ENCODE measurements around the gene NUP42.
"Not testable (repeated sequence)": the region's sequence is repeated elsewhere in the genome, so short reads cannot be mapped to it uniquely, and the experiment has no call there.

Gene NUP42

DNA sequence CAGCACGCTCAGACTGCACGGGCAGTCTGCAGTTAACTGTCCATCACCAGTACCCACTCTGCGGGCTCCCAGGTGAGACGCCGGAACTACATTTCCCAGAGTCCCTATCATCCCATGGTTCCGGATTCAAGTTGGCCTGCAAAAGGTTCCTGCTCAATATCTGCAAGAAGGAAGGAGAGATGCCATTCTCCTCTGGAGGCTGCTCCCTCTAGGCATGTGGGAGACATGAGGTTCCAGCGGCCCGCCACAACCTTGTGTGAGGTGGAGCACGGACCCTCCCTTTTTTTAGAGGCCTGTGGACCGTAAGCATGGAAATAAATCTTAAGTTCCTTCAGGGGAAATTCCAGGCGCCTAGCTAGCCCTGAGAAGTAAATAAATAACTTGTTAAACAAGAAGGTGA lies 29.7 kb downstream of the NUP42 start:
- Mint-ChIP-seq H3K9me3 (no peaks in the 10 kb centered on the region), H3K36me3 (no peaks in the 10 kb centered on the region), H3K4me3 (no peak overlapping the region), H3K4me1 (peaks cover 0 to 9% of the 10 kb centered on the region in 2 donors), H3K27ac (no peak overlapping the region), H3K27me3 (peaks cover 5 to 31% of the 10 kb centered on the region in 2 donors)
- DNase-seq = no peak
- no peak for ATAC-seq (replicated peaks)

DNA sequence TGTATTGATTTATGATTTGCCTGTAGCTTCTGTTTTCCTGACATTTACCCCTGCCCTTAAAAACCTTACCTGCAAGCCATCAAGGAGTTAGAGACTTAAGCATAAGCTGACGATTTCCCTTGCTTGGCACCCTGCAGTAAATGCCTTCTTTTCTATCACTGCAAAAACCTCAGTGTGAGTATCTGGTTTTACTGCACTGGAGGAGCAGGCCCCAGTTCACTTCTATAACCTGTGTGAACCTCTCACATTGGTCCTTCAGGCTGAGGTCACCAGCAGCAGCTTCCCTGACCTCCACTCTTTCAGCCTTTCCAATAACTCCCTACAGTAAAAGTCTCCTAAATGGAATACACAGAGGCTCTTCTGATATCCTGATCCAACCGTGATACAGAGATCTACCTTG lies 30.5 kb downstream of the NUP42 start:
- Mint-ChIP-seq H3K4me1 (peaks cover 0 to 9% of the 10 kb centered on the region in 2 donors), H3K4me3 (no peak overlapping the region), H3K27me3 (peaks cover 5 to 29% of the 10 kb centered on the region in 2 donors), H3K9me3 (no peaks in the 10 kb centered on the region), H3K36me3 (no peaks in the 10 kb centered on the region), H3K27ac (no peak overlapping the region)
- ATAC-seq (replicated peaks) = no peak
- DNase-seq = no peak

DNA sequence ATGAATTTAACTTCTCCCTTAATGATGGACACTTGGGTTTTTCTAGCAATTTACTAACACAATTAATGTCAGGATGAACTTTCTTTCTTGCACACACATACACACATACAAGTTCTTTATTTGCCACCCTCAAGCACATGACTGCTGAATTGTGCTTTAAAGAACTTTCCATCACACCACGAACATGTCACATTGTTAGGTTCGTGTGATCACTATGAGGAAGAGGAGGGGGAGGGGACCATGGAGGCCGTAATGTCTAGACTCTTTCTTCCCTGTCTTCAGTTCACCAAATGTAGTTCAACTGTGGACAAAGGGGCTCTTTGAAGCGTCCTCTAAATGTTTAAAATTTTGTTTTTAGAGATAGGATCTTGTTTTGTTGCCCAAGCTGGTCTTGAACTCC lies 31.0 kb downstream of the NUP42 start:
- H3K36me3 Mint-ChIP-seq = no peaks in the 10 kb centered on the region
- ATAC-seq (replicated peaks) = no peak
- peaks cover 5 to 24% of the 10 kb centered on the region in 2 donors for H3K27me3 Mint-ChIP-seq
- no peak overlapping the region for H3K27ac Mint-ChIP-seq
- H3K9me3 Mint-ChIP-seq = no peaks in the 10 kb centered on the region
- no peak overlapping the region for H3K4me3 Mint-ChIP-seq
- no peak for DNase-seq
- H3K4me1 Mint-ChIP-seq = peaks cover 0 to 5% of the 10 kb centered on the region in 2 donors

DNA sequence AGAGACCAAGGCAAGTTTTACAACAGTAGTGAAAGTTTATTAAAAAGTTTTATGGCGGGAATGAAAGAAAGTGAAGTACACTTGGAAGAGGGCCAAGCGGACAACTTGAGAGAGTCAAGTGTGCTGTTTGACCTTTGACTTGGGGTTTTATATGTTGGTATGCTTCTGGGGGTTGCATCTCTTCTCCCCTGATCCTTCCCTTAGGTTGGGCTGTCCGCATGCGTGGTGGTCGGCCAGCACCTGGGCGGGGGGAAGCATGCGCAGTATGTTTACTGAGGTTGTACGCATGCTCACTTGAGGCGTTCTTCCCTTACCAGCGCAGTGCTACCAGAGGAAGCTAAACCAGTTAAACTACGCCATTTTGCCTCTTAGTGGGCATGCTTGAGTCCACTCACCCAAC lies 31.9 kb downstream of the NUP42 start:
- Mint-ChIP-seq H3K36me3 (no peaks in the 10 kb centered on the region), H3K4me1 (no peaks in the 10 kb centered on the region), H3K27me3 (peaks cover 5 to 24% of the 10 kb centered on the region in 2 donors), H3K27ac (no peak overlapping the region), H3K9me3 (no peaks in the 10 kb centered on the region), H3K4me3 (no peak overlapping the region)
- DNase-seq = no peak
- ATAC-seq (replicated peaks) = no peak

DNA sequence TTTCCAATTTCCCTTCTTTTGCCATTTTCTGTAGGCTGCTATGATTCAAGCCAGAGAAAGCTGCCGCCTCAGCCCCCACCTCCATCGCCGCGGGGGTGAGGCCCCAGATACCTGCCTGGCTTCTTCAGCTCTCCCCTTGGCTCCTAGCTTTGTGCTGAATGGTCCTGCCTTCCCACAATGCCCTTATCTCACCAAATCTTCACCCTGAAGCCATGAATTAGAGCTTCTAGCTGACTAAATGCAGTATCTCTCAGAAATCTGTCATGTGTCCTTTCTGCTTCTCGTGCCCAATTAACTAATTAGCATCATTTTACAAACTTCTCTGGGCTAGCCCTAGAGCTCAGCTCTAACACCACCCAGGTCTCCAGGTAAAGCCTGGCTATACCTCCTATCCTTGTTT lies 32.6 kb downstream of the NUP42 start:
- ATAC-seq (replicated peaks) (no peak), DNase-seq (no peak)
- H3K4me3 Mint-ChIP-seq = no peak overlapping the region
- H3K9me3 Mint-ChIP-seq = no peaks in the 10 kb centered on the region
- H3K36me3 Mint-ChIP-seq = no peaks in the 10 kb centered on the region
- H3K27ac Mint-ChIP-seq = no peak overlapping the region
- H3K4me1 Mint-ChIP-seq = no peaks in the 10 kb centered on the region
- peaks cover 5 to 30% of the 10 kb centered on the region in 2 donors for H3K27me3 Mint-ChIP-seq

DNA sequence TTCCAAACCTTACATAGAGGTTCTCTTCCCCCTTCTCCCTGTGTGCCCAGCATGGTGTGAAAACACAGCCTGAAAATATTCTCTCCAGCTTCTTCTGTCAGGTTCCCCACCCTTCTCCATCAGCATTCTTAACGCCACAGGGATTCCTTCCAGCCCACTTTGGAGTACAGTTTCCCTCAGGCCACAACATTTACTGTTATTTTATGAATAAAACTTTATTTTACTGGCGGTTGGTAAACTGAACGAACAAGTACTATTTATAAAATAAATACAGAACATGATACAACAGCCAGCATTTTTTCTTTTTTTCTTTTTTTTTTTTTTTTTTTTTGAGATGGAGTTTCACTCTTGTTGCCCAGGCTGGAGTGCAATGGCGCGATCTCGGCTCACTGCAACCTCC lies 33.1 kb downstream of the NUP42 start:
- H3K9me3 Mint-ChIP-seq = no peaks in the 10 kb centered on the region
- H3K27ac Mint-ChIP-seq = no peak overlapping the region
- H3K36me3 Mint-ChIP-seq = no peaks in the 10 kb centered on the region
- no peak overlapping the region for H3K4me3 Mint-ChIP-seq
- DNase-seq (no peak), ATAC-seq (replicated peaks) (no peak)
- no peaks in the 10 kb centered on the region for H3K4me1 Mint-ChIP-seq
- peaks cover 5 to 30% of the 10 kb centered on the region in 2 donors for H3K27me3 Mint-ChIP-seq

DNA sequence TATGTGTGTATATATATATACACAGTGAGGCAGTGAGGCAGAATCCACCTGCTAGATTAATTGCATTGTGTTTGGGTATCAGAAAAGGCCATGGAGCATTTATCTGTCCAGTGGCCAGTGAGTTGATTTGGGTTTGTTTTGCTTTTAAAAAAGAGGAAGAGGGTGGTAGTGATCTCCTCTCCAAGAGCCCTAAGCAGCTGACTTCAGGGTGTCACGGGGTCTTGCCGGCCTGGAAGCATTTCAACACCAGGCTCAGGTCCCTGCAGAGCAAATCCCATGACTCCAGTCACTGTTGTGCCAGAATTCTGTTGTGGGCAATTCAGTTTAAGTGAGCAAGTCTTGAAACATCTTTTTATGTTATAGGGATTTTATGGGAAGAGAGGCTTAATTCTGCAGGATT lies 34.2 kb downstream of the NUP42 start:
- ATAC-seq (replicated peaks) (no peak), DNase-seq (no peak)
- no peak overlapping the region for H3K4me3 Mint-ChIP-seq
- H3K4me1 Mint-ChIP-seq = no peaks in the 10 kb centered on the region
- H3K27ac Mint-ChIP-seq = no peak overlapping the region
- no peaks in the 10 kb centered on the region for H3K9me3 Mint-ChIP-seq
- H3K36me3 Mint-ChIP-seq = no peaks in the 10 kb centered on the region
- H3K27me3 Mint-ChIP-seq = peaks cover 5 to 27% of the 10 kb centered on the region in 2 donors

DNA sequence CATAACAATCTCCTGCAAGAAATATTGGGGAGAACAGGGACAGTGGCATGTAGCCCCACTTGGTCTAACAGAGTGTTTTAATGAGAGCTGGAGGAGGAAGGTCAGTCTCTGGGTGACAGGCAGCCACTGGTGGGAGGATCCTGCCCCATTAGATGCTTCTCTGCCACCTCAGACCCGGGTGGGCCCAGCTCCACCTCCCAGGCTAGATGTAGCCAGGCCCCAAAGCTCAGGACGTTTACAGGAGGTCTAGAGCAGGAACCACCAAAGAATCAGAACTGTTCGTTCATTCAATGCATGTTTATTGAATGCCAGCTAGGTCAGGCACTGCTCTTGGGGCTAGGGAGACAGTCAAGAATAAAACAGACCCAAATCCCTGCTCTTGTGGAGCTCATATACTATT lies 36.3 kb downstream of the NUP42 start:
- ATAC-seq (replicated peaks) (no peak), DNase-seq (no peak)
- Mint-ChIP-seq H3K27ac (no peak overlapping the region), H3K4me1 (no peaks in the 10 kb centered on the region), H3K4me3 (no peak overlapping the region), H3K27me3 (peaks cover 8 to 26% of the 10 kb centered on the region in 2 donors), H3K9me3 (no peaks in the 10 kb centered on the region), H3K36me3 (no peaks in the 10 kb centered on the region)

DNA sequence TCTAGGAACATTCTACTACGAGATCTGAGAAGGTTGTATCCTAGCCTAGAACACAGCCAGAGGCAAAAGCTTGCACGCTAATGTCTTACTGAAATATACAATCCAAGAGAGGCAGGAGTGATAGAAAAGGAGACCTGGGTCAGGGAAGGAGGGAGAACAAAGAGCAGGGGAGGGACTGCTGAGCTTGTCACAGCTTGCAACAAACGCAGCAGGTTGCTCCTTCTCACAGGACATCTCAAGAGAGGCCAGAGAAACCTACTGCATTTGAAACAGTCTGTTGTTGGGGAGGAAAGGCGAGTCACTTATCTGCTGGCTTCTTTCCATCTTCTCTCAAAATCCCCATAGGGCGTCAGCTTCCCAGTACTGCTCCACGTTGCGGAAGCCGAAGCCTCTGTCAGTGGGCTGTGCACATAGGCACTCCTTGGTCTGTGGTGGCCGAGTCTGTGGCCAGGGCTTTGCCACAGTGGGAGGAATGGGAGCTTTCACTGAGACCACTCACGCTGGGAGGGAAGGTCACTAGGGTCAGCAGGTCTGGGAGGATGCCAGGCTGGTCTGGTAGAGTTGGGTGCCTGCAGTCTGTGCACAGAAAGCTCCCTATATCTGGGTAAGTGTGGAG lies 39.0 kb downstream of the NUP42 start:
- ATAC-seq (replicated peaks) (no peak), DNase-seq (no peak)
- Mint-ChIP-seq H3K9me3 (no peaks in the 10 kb centered on the region), H3K36me3 (no peaks in the 10 kb centered on the region), H3K27ac (no peak overlapping the region), H3K27me3 (peaks cover 9 to 24% of the 10 kb centered on the region in 2 donors), H3K4me3 (no peak overlapping the region), H3K4me1 (peaks cover 0 to 3% of the 10 kb centered on the region in 2 donors)

DNA sequence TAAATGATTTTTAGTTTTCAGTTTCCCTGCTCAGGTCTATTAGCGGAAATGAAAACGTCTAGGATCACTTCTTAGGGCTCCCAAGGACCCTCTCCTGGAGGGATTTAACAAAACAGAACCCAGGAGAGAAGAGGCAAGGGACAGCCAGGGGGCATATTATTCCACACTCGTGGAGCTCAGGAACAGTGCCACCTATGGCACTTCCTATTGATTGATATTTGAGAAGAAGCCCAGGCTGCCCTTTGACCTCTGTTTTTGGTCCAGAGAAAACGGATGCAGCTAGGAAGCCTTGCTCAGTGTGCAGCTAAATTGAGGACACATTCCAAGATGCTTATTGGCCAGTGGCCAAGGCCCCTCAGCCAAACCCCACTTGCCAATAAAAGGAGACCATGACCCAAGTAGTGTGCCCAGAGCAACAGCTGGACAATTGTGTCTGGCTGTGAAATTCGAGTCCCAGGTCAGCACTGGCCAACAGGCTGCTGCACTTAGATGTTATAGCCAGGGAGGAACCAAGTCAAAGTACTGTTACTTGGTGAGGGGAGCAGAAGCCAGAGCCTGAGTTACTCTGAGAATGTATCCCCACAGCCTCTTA lies 40.7 kb downstream of the NUP42 start:
- H3K4me1 Mint-ChIP-seq = peaks cover 0 to 3% of the 10 kb centered on the region in 2 donors
- no peaks in the 10 kb centered on the region for H3K9me3 Mint-ChIP-seq
- no peaks in the 10 kb centered on the region for H3K36me3 Mint-ChIP-seq
- peaks cover 15 to 24% of the 10 kb centered on the region in 2 donors for H3K27me3 Mint-ChIP-seq
- ATAC-seq (replicated peaks) (no peak), DNase-seq (no peak)
- no peak overlapping the region for H3K4me3 Mint-ChIP-seq
- H3K27ac Mint-ChIP-seq = no peak overlapping the region

DNA sequence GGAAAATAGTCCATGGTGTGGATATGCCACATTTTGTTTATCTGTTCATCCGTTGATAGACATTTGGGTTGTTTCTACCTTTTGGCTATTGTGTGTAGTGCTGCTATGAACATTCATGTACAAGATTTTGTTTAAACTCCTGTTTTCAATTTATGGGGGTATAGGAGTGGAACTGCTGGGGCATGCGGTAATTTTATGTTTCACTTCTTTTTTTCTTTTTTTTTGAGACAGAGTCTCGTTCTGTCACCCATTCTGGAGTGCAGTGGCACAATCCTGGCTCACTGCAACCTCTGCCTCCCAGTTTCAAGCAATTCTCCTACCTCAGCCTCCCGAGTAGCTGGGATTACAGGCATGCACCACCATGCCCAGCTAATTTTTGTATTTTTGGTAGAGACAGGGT lies 42.5 kb downstream of the NUP42 start:
- H3K27ac Mint-ChIP-seq, H3K4me1 Mint-ChIP-seq, H3K9me3 Mint-ChIP-seq, DNase-seq, H3K4me3 Mint-ChIP-seq, H3K36me3 Mint-ChIP-seq: not testable (repeated sequence)
- H3K27me3 Mint-ChIP-seq = peaks cover 14 to 18% of the 10 kb centered on the region in 2 donors
- ATAC-seq (replicated peaks) = peak; percentile 36 to 43

DNA sequence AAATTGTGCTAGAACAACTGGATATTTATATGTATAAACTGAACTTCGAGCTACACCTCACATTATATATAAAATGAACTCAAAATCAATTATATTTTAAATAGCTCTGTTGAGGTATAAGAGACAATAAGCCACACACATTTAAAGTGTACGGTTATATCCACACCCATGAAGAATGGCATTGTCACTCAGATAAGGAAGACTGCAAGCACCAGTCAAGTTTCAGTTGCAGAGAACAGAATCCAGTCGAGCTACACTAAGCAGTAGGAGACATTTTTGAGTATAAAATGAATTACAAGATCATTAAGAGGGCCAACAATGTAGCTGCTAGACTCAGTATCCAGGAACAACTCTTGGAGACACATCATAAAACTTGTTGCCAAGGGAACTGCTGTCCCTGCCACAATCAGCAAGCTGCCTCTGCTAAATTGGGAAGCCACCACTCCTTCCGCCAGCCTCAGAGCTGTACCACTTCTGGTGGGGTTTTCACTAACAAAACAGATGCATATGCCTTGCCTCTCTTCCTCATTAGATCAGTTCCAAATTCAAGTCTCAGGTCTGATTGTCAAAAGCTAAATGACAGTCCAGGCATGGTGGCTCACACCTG lies 45.1 kb downstream of the NUP42 start:
- peaks cover 0 to 3% of the 10 kb centered on the region in 2 donors for H3K4me1 Mint-ChIP-seq
- H3K27me3 Mint-ChIP-seq = peaks cover 14 to 16% of the 10 kb centered on the region in 2 donors
- H3K36me3 Mint-ChIP-seq = no peaks in the 10 kb centered on the region
- ATAC-seq (replicated peaks) = no peak
- no peak overlapping the region for H3K4me3 Mint-ChIP-seq
- no peak for DNase-seq
- H3K27ac Mint-ChIP-seq = no peak overlapping the region
- peaks cover 4 to 6% of the 10 kb centered on the region in 2 donors for H3K9me3 Mint-ChIP-seq

DNA sequence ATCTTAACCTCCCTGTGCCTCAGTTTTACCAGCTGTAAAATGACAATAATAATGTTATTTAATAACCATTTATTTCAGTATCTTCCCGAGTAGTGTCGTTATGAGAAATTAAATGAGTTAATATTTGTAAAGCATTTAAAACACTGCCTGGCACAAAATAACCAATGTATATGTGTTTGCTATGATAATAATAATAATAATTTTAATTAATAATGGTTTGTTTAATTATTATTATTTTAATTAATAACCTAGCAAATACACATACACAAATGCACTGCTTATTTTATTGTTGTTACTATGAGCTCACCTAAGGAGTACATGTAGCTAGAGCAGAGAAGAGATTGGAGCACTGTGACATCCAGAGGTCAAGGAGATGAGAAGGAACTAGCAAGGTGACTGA lies 46.6 kb downstream of the NUP42 start:
- DNase-seq = no peak
- peaks cover 0 to 3% of the 10 kb centered on the region in 2 donors for H3K4me1 Mint-ChIP-seq
- H3K27me3 Mint-ChIP-seq = peaks cover 8 to 14% of the 10 kb centered on the region in 2 donors
- no peaks in the 10 kb centered on the region for H3K36me3 Mint-ChIP-seq
- peaks cover 4 to 6% of the 10 kb centered on the region in 2 donors for H3K9me3 Mint-ChIP-seq
- ATAC-seq (replicated peaks) = no peak
- H3K4me3 Mint-ChIP-seq = no peak overlapping the region
- no peak overlapping the region for H3K27ac Mint-ChIP-seq

DNA sequence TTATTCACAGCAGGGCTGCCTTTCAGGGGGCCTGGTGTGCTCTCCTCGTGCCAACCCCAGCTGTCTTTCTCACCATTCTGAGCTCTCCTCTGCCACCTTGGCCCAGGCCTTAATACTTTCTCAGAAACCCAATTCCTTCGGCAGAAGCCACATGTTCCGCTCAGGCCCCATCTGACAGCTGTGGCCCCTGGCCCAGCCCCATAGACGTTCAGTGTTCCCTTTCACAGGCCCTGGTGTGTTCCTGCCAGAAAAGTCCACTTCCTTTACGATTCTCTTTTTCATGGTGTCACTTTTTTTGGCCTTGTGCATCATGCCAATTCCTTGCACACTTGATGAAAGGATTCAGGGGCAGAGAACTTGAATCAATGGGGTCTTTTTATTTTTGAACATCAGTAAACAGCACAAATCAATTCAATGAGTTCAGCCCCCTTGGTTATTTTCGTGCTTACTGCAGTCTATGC lies 48.8 kb downstream of the NUP42 start:
- Mint-ChIP-seq H3K9me3 (peaks cover 4 to 6% of the 10 kb centered on the region in 2 donors), H3K27me3 (peaks cover 4 to 13% of the 10 kb centered on the region in 2 donors), H3K27ac (no peak overlapping the region), H3K4me3 (no peak overlapping the region), H3K36me3 (no peaks in the 10 kb centered on the region), H3K4me1 (peaks cover 0 to 2% of the 10 kb centered on the region in 2 donors)
- ATAC-seq (replicated peaks) (no peak), DNase-seq (no peak)

DNA sequence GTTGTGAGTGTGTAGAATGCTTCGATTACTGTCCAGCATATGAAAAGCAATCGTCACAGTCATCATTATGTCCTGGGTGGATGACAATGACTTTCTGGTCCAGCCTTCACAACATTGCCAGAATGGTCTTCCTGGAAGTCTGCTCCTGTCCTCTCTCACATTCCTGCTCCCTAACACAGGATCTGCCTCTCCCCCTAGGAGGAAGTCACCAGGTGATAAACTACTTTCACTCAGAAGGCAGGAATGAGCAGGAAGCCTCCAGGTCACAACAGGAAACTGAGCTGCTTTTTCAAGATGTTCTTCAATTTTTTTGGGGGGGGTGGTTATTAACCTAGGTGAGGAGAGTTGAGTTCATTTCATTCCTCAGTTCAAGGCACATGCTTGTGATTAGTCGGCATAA lies 51.1 kb downstream of the NUP42 start:
- H3K27me3 Mint-ChIP-seq = peaks cover 4 to 6% of the 10 kb centered on the region in 2 donors
- no peaks in the 10 kb centered on the region for H3K36me3 Mint-ChIP-seq
- ATAC-seq (replicated peaks) (no peak), DNase-seq (no peak)
- no peak overlapping the region for H3K4me3 Mint-ChIP-seq
- peaks cover 0 to 2% of the 10 kb centered on the region in 2 donors for H3K4me1 Mint-ChIP-seq
- no peak overlapping the region for H3K27ac Mint-ChIP-seq
- peaks cover 4 to 6% of the 10 kb centered on the region in 2 donors for H3K9me3 Mint-ChIP-seq
